Natural killer cell treated with Interleukin-12 subunit alpha and Interleukin-12 subunit beta and Interleukin-15 and Interleukin-18, amount 100 ng/mL, for 72 hours (primary cell): Measurements from ENCODE around the gene TCP10L. TPM values are rescaled to one million over a fixed set of nuclear protein-coding genes. Genes with fewer than 3 reads are reported as not detected.
"Not testable (repeated sequence)": the region's sequence is repeated elsewhere in the genome, so short reads cannot be mapped to it uniquely, and the experiment has no call there.

Source experiments
- ATAC-seq, 2 donors: fragments of 150-1000 bp; cut with Tn5 transposase in 1 of 2; sonication (Bioruptor Pico), chemical (Tn5 transposase) in 1 of 2; 2 replicates each; pipeline ENCODE4 v1.10.0; 2021
- DNase-seq: peaks from one replicate; pipeline ENCODE4 v3.0.0; 2022; ENCODE audit warnings: low spot score
- H3K27ac Mint-ChIP-seq, 2 donors: 1 replicate in 1 of 2; 2 replicates in 1 of 2; pipeline ENCODE4 v1.8.0; 2022; ENCODE audit warnings: mixed read lengths in 2 of 2, mild to moderate bottlenecking in 1 of 2, moderate library complexity in 1 of 2
- H3K27me3 Mint-ChIP-seq, 2 donors: 1 replicate in 1 of 2; 2 replicates in 1 of 2; pipeline ENCODE4 v1.8.0; 2022; ENCODE audit warnings: mixed read lengths in 2 of 2
- H3K36me3 Mint-ChIP-seq: one replicate; pipeline ENCODE4 v1.8.0; 2022; ENCODE audit warnings: mixed read lengths
- H3K4me1 Mint-ChIP-seq, 2 donors: 1 replicate in 1 of 2; 2 replicates in 1 of 2; pipeline ENCODE4 v1.8.0; 2022; ENCODE audit warnings: low read depth in 2 of 2, mixed read lengths in 2 of 2, mild to moderate bottlenecking in 1 of 2
- H3K4me3 Mint-ChIP-seq: one replicate; pipeline ENCODE4 v1.8.0; 2022; ENCODE audit warnings: mixed read lengths
- H3K9me3 Mint-ChIP-seq: 2 replicates; pipeline ENCODE4 v1.8.0; 2022; ENCODE audit warnings: mixed read lengths
- total RNA-seq, 2 donors: library from RNA; stranded (reverse); gene quantifications; one replicate each; pipeline ENCODE4 v1.2.3, GENCODE V29; 2022

TCP10L gene
- total RNA-seq, 2 donors from 2014 or later, result 1.1 to 1.3 TPM

DNA sequence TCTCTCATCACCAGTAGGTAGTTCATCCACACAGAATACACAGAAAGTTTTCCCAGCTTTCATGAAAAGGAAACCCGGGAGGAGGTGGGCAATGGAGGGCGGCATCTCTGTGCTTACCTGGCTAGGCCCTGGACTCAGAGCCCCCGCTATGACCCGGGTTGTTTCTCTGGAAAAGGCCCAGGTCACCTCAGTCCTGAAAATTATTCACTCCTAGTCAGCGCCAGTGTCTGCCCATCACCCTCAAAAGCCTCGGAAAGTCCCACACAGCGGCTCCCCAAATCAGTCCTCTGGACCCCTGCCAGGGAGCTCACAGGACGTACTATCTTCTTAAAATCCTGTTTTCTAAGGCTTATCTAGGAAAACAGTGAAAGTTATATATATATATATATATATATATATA is 51.2 kb downstream of the TCP10L start:
- Mint-ChIP-seq H3K36me3 (no peaks in the 10 kb centered on the region), H3K27ac (no peak overlapping the region), H3K4me1 (peaks cover 36 to 39% of the 10 kb centered on the region in 2 donors), H3K9me3 (no peaks in the 10 kb centered on the region), H3K4me3 (no peak overlapping the region), H3K27me3 (no peaks in the 10 kb centered on the region)
- ATAC-seq (no peak), DNase-seq (no peak)

DNA sequence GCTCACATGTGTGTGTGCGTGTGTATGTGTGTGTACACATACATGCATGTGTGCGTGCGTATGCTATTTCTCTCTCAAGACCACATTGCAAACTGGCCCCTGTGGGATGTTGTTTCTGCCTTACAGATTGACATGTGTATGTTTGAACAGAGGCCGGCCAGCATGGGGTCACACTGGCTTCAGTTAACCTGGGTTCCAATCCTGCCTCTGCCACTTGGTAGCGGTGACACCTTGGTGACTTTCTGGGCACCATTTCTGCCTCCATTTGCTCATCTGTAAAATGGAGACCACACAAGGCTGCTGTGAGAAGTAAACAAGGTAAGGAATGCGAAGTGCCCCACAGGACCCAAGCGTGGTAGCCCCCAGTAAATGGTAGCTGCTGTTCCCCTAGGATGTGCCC is 51.7 kb downstream of the TCP10L start:
- H3K27me3 Mint-ChIP-seq, result no peaks in the 10 kb centered on the region
- H3K27ac Mint-ChIP-seq, result no peak overlapping the region
- peaks cover 31 to 34% of the 10 kb centered on the region in 2 donors for H3K4me1 Mint-ChIP-seq
- H3K4me3 Mint-ChIP-seq, result no peak overlapping the region
- H3K36me3 Mint-ChIP-seq, result no peaks in the 10 kb centered on the region
- H3K9me3 Mint-ChIP-seq, result no peaks in the 10 kb centered on the region
- no peak for ATAC-seq
- DNase-seq, result no peak

DNA sequence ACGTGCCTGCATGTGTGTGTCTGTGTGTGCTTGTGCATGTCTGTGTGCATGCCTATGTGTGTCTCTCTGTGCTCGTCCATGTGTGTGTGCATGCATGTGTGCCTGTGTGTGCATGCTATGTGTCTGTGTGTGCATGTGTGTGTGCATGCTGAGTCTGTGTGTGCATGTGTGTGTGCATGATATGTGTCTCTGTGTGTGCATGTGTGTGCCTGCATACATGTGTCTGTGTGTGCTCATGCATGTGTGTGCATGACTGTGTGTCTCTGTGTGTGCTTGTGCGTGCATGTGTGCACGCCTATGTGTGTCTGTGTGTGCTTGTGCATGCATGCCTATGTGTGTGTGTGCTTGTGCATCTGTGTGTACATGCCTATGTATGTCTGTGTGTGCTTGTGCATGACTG is 52.3 kb downstream of the TCP10L start:
- DNase-seq (no peak), ATAC-seq (no peak)
- Mint-ChIP-seq H3K4me1 (peaks cover 27 to 28% of the 10 kb centered on the region in 2 donors), H3K36me3 (no peaks in the 10 kb centered on the region), H3K27ac (no peak overlapping the region), H3K27me3 (no peaks in the 10 kb centered on the region), H3K4me3 (no peak overlapping the region), H3K9me3 (no peaks in the 10 kb centered on the region)

DNA sequence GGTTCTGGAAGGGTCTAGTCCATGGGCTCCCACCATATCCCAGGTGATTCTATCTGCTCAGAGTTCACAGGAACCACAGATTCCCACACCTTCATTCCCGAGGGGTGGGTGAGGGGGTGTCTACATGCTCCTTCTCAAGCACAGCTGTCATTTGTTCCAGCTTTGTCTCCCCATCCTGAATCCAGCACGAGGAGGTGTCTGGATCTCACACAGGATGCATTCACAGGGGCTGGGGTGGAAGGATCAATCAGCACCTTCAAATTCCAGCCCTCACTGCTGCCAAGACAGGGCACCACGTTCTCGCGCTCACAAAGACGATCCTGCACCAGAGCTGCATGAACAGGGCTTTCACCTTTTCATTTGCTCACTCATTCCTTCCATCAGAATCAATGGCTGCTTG is 52.7 kb downstream of the TCP10L start:
- Mint-ChIP-seq H3K27ac (no peak overlapping the region), H3K36me3 (no peaks in the 10 kb centered on the region), H3K4me3 (no peak overlapping the region), H3K27me3 (no peaks in the 10 kb centered on the region), H3K4me1 (peaks cover 27 to 30% of the 10 kb centered on the region in 2 donors), H3K9me3 (no peaks in the 10 kb centered on the region)
- ATAC-seq (no peak), DNase-seq (no peak)

DNA sequence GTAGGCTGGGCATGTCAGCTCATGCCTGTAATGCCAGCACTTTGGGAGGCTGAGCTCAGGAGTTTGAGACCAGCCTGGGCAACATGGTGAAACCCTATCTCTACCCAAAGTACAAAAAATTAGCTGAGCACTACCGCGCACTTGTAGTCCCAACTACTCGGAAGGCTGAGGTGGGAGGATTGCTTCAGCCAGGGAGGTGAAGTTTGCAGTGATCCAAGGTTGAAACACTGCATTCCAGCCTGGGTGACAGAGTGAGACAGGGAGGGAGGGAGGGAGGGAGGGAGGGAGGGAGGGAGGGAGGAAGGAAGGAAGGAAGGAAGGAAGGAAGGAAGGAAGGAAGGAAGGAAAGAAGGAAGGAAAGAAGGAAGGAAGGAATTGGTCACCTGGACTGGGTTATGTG is 53.8 kb downstream of the TCP10L start:
- not testable (repeated sequence) for H3K27ac Mint-ChIP-seq, DNase-seq, H3K4me3 Mint-ChIP-seq, ATAC-seq, H3K36me3 Mint-ChIP-seq, H3K9me3 Mint-ChIP-seq, H3K27me3 Mint-ChIP-seq
- H3K4me1 Mint-ChIP-seq, result peaks cover 17 to 22% of the 10 kb centered on the region in 2 donors

DNA sequence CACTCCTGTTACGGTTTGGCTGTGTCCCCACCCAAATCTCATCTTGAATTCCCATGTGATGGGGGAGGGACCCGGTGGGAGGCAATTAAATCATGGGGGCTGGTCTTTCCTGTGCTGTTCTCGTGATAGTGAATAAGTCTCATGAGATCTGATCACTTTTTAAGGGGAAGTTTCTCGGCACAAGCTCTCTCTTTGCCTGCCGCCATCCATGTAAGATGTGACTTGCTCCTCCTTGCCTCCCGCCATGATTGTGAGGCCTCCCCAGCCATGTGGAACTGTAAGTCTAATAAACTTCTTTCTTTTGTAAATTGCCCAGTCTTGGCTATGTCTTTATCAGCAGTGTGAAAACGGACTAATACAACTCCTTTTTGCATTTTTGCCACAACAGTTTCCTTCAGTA is 54.5 kb downstream of the TCP10L start:
- not testable (repeated sequence) for H3K27me3 Mint-ChIP-seq, H3K27ac Mint-ChIP-seq, ATAC-seq, H3K9me3 Mint-ChIP-seq, H3K36me3 Mint-ChIP-seq, DNase-seq, H3K4me3 Mint-ChIP-seq
- H3K4me1 Mint-ChIP-seq, result peaks cover 13 to 18% of the 10 kb centered on the region in 2 donors

DNA sequence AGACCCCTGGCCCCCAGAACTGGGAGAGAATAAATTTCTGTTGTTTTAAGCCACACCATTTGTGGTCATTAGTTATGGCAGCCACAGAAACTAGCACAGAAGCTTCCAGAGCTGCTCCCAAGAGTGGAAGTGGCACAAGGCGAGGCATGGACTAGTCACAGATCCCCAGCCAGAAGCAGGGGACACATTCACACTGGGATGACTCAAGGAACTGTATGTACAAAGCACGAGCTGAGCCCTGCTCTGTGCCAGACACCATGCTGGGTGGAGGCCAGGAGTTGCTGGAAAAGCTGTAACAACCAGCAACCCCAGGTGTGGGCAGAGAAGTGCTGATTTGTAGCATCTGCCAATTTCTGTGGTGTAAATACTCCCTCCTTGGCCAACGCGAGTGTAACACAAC is 55.6 kb downstream of the TCP10L start:
- ATAC-seq, result no peak
- H3K27ac Mint-ChIP-seq, result no peak overlapping the region
- DNase-seq, result no peak
- no peaks in the 10 kb centered on the region for H3K27me3 Mint-ChIP-seq
- no peaks in the 10 kb centered on the region for H3K9me3 Mint-ChIP-seq
- no peaks in the 10 kb centered on the region for H3K36me3 Mint-ChIP-seq
- no peak overlapping the region for H3K4me3 Mint-ChIP-seq
- H3K4me1 Mint-ChIP-seq, result peaks cover 5 to 11% of the 10 kb centered on the region in 2 donors

DNA sequence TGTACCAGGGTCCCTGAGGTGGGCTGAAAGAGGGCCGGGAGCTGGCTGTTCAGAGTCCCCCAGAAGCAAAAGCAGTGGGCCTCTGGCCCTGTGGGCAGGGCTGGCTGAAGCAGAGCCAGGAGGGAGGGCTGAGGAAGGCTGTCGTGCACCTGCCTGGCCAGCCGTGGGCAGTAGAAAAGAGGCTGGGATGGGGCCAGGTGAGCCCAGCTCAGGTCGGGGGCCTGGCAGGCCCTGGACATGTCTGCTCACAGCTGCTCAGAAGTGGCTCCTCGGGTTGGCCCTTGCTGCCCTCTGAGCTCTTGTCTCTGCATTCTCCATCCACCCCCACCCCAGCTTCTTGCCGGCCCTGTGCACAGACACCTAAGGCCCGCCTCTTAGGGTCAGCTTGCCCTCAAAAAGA is 60.0 kb downstream of the TCP10L start:
- no peaks in the 10 kb centered on the region for H3K9me3 Mint-ChIP-seq
- peaks cover 0 to 14% of the 10 kb centered on the region in 2 donors for H3K4me1 Mint-ChIP-seq
- H3K27ac Mint-ChIP-seq, result no peak overlapping the region
- H3K4me3 Mint-ChIP-seq, result no peak overlapping the region
- ATAC-seq (no peak), DNase-seq (no peak)
- H3K36me3 Mint-ChIP-seq, result no peaks in the 10 kb centered on the region
- no peaks in the 10 kb centered on the region for H3K27me3 Mint-ChIP-seq

DNA sequence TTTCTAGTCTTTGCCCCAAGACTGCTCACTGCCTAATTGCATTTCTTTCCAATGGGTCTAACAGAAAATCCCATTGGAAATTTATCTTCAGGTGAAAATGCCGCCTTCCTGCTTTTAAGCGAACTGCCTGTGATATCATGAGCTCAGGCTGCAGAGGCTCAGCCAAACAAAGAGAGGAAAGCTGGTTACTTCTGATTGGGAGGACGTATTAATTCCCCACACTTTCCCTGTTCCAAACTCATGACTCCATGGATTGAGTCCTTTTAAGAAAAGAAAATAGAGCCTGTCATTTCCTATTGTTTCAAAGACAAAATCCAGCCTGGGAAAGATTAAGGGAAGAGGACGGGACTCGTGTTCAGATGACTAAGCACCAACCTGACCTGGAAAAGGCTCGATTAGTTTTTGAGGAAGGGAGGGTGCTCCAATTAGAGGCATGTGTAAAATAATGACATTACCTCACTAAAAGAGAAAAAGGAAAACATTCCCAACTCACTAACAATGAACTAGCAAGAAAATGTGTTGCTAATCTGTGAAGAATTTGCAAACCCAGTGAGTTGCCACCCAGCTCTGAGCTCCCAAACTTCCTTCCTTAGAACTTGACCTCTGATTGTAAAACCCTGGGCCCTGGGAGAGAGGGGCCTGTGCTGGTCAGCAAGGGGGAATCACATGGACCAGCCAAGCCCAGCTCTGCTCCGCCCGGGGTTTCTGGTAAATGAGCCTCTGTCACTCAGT is 61.2 kb downstream of the TCP10L start:
- DNase-seq (no peak), ATAC-seq (no peak)
- Mint-ChIP-seq H3K9me3 (no peaks in the 10 kb centered on the region), H3K27me3 (no peaks in the 10 kb centered on the region), H3K36me3 (no peaks in the 10 kb centered on the region), H3K27ac (no peak overlapping the region), H3K4me1 (peaks cover 0 to 14% of the 10 kb centered on the region in 2 donors), H3K4me3 (no peak overlapping the region)

Other genes starting within 250 kb of the TCP10L start
- gene URB1, start 192.5 kb downstream of the TCP10L start, total RNA-seq, result 10 to 100 TPM; 21.9 to 56.0 TPM
- gene EVA1C, start 172.8 kb downstream of the TCP10L start, total RNA-seq, result 1 to 10 TPM; 1.2 to 4.7 TPM
- 10 to 100 TPM; 31.0 to 37.6 TPM for gene CFAP298, start 26.9 kb upstream of the TCP10L start, total RNA-seq
- 10 to 100 TPM; 15.4 to 17.4 TPM for gene SYNJ1, start 142.5 kb upstream of the TCP10L start, total RNA-seq
- gene PAXBP1, start 186.2 kb upstream of the TCP10L start, total RNA-seq, result 10 to 100 TPM; 41.2 to 75.5 TPM